ENCODE results near the gene ZNF653. TPM values are rescaled to one million over a fixed set of nuclear protein-coding genes. Genes with fewer than 3 reads are reported as not detected.

ZNF653 gene
- 4.8 and 7.0 TPM in 2 replicates for total RNA-seq

DNA sequence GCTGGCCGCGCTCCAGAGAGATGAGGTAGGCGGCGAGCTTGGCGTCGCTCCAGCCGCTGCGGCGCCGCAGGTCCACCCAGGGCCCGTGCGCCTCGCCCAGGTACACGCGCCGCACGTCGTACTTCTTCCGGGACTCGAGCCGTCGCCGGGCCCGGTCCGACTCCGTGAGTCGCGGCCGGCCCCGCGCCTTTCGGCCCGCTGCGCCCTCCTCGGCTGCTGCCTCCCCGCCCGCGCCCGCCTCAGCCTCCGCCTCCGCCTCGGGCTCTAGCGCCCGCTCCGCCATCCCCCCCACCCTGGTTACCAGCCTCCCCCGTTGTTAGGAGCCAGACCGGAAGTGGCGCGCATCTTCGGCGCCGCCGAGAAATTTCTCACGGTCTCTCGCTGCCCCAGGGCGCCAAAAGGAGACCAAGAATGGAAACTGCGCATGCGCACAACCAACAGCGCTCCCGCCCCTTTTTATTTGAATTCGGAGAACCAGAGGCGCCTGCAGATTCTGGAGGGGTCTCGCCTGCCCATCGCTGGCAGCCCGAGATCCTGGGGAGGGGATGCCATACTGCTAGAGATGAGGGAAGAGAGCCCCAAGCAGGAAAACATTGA lies at the start of gene ZNF653:
TSS of gene ZNF653 (minus strand) at position 336 of the 597 bp plus-strand sequence. CDS start at position 283, 53 bp downstream.

DNA sequence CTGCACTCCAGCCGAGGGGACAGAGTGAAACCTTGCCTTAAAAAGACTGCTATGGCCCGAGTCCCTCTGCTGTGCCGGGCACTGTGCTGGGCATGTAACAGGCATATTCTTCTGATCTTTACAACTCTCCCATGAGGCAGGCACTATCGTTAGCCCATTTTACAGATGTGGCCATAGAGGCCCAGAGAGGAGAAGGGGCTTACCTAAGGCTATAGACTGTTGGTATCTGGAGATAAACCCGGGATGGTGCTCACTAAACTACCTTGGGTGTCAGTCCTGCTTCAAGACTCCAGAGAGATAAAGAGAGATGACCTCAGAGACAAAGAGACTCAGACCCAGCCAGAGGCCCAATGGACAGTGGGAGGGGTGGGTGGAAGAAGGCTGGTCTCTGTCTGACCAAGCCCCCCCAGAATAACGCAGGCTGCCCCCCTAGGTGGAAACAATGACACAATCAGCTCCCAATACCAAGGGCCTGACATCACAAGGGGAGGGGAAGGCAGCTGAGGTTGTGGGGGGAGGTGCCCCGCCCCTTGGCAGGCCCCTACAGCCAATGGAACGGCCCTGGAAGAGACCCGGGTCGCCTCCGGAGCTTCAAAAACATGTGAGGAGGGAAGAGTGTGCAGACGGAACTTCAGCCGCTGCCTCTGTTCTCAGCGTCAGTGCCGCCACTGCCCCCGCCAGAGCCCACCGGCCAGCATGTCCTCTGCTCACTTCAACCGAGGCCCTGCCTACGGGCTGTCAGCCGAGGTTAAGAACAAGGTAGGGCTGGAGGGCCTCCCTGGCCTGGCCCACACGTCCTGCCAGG lies 32.8 kb upstream of the ZNF653 start, which contains the start of gene CNN1:
TSS of gene CNN1 (plus strand) at position 620 of the 805 bp plus-strand sequence. CDS start at position 697, 77 bp downstream.

GRCh38 chr19:11528551-11529341 lies 23.1 kb upstream of the ZNF653 start, which contains the start of gene ECSIT:
ECSIT (minus strand) TSS chr19:11529134; CDS start chr19:11519170, 9,964 bp downstream.

GRCh38 chr19:11480715-11481533 lies 24.7 kb downstream of the ZNF653 start, which contains the start of gene ELAVL3:
ELAVL3 (minus strand) TSS chr19:11481046; CDS start chr19:11480608, 438 bp downstream.

GRCh38 chr19:11435057-11435832 lies 70.4 kb downstream of the ZNF653 start, which contains the start of the genes ODAD3 and PRKCSH:
ODAD3 (minus strand) TSS chr19:11435121; CDS start chr19:11435016, 105 bp downstream.
PRKCSH (plus strand) TSS chr19:11435635; CDS start chr19:11436118, 483 bp downstream.

Other genes starting within 250 kb of the ZNF653 start
- 10.2 and 15.4 TPM in 2 replicates for gene DOCK6, start 243.3 kb downstream of the ZNF653 start, total RNA-seq
- not detected in 2 replicates for gene TSPAN16, start 209.7 kb downstream of the ZNF653 start, total RNA-seq
- gene RAB3D, start 166.2 kb downstream of the ZNF653 start, total RNA-seq = 13.2 and 15.7 TPM in 2 replicates
- gene TMEM205, start 159.6 kb downstream of the ZNF653 start, total RNA-seq = 59.2 and 85.5 TPM in 2 replicates
- 15.0 and 15.3 TPM in 2 replicates for gene CCDC159, start 159.3 kb downstream of the ZNF653 start, total RNA-seq
- 11.6 and 12.1 TPM in 2 replicates for gene PLPPR2, start 150.4 kb downstream of the ZNF653 start, total RNA-seq
- 0.26 and 0.31 TPM in 2 replicates for gene SWSAP1, start 131.2 kb downstream of the ZNF653 start, total RNA-seq
- 6.6 and 7.1 TPM in 2 replicates for gene EPOR, start 121.5 kb downstream of the ZNF653 start, total RNA-seq
- 3.7 and 4.2 TPM in 2 replicates for gene RGL3, start 86.5 kb downstream of the ZNF653 start, total RNA-seq
- gene ODAD3, start 70.7 kb downstream of the ZNF653 start, total RNA-seq = 0.37 and 0.79 TPM in 2 replicates
- gene PRKCSH, start 70.2 kb downstream of the ZNF653 start, total RNA-seq = 126 and 127 TPM in 2 replicates
- under 0.01 TPM in 1 of 2 replicates, not detected in the other for gene ELAVL3, start 24.8 kb downstream of the ZNF653 start, total RNA-seq
- gene ECSIT, start 23.3 kb upstream of the ZNF653 start, total RNA-seq = 18.0 TPM in 2 replicates
- gene CNN1, start 33.0 kb upstream of the ZNF653 start, total RNA-seq = 0.81 and 1.7 TPM in 2 replicates
- 23.4 and 25.9 TPM in 2 replicates for gene ELOF1, start 53.4 kb upstream of the ZNF653 start, total RNA-seq
- 0.40 and 0.44 TPM in 2 replicates for gene ACP5, start 71.8 kb upstream of the ZNF653 start, total RNA-seq
- gene ZNF627, start 91.6 kb upstream of the ZNF653 start, total RNA-seq = 14.9 and 17.6 TPM in 2 replicates
- gene ZNF823, start 233.1 kb upstream of the ZNF653 start, total RNA-seq = 4.6 and 5.3 TPM in 2 replicates

Measured in aortic smooth muscle cell (primary cell).